ENCODE results near the gene PEX26. TPM values are rescaled to one million over a fixed set of nuclear protein-coding genes. Genes with fewer than 3 reads are reported as not detected.
"Not testable (repeated sequence)": the region's sequence is repeated elsewhere in the genome, so short reads cannot be mapped to it uniquely, and the experiment has no call there.

Gene PEX26
- total RNA-seq, 1 experiment from 2014 or later: 21.9 TPM

DNA sequence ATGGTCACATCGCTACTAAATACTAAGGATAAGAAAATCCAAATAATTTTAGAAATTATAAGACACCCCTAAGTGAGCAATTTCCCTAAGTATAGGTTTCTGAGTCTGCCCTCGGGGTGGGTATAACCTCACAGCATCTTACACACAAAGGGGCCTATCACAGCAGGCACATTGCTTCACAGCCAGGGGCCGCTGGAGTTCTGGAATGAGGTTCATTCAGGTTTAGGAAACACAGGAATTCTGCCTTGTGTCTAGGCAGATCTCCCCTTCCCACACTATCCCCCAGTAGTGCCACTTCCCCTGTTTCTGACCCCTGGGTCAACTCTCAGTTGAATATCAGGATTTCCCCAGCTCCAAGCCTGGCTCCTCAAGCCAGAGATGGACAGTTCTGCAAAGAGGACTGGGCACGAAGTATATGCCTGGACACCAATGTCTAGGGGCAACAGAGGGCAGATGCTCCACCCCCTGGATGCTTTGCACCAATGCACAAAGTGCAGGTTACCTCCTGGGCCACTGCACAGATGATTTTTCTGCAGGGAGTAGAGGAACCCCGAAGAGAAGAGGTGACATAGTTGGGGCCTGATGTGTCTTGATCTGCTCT, 44.3 kb downstream of the PEX26 start:
- intact Hi-C loops (cut with micrococcal nuclease; ENCODE audit: unreplicated experiment) (no loop called here), in situ Hi-C loops (cut with HindIII; ENCODE audit: low pct_unique_long_range_greater_than_20kb, low sequenced_read_pairs) (no loop called here)
- Histone ChIP-seq H3K4me1 (ENCODE audit: control insufficient read depth, insufficient read depth, low read length) (no peaks in the 10 kb centered on the region), H3K4me3 (ENCODE audit: low read depth in 2 of 2, low read length in 2 of 2) (no peak overlapping the region), H3K27me3 (ENCODE audit: control insufficient read depth, insufficient read depth, low read length) (no peaks in the 10 kb centered on the region), H3K9me3 (ENCODE audit: control insufficient read depth, insufficient read depth, low read depth, low read length) (no peaks in the 10 kb centered on the region), H3K27ac (ENCODE audit: low read length) (no peak overlapping the region), H3K36me3 (ENCODE audit: control insufficient read depth, insufficient read depth, low read length) (no peaks in the 10 kb centered on the region)
- POLR2A ChIA-PET: no interaction called here
- CTCF ChIA-PET: no interaction called here
- TF ChIP-seq, protein P1, sequence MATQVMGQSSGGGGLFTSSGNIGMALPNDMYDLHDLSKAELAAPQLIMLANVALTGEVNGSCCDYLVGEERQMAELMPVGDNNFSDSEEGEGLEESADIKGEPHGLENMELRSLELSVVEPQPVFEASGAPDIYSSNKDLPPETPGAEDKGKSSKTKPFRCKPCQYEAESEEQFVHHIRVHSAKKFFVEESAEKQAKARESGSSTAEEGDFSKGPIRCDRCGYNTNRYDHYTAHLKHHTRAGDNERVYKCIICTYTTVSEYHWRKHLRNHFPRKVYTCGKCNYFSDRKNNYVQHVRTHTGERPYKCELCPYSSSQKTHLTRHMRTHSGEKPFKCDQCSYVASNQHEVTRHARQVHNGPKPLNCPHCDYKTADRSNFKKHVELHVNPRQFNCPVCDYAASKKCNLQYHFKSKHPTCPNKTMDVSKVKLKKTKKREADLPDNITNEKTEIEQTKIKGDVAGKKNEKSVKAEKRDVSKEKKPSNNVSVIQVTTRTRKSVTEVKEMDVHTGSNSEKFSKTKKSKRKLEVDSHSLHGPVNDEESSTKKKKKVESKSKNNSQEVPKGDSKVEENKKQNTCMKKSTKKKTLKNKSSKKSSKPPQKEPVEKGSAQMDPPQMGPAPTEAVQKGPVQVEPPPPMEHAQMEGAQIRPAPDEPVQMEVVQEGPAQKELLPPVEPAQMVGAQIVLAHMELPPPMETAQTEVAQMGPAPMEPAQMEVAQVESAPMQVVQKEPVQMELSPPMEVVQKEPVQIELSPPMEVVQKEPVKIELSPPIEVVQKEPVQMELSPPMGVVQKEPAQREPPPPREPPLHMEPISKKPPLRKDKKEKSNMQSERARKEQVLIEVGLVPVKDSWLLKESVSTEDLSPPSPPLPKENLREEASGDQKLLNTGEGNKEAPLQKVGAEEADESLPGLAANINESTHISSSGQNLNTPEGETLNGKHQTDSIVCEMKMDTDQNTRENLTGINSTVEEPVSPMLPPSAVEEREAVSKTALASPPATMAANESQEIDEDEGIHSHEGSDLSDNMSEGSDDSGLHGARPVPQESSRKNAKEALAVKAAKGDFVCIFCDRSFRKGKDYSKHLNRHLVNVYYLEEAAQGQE (IDR thresholded peaks at IDR 0.05; ENCODE audit: insufficient read depth in 1 of 2, low read depth in 2 of 2, low read length in 1 of 2): no peak
- TF ChIP-seq, protein P2, sequence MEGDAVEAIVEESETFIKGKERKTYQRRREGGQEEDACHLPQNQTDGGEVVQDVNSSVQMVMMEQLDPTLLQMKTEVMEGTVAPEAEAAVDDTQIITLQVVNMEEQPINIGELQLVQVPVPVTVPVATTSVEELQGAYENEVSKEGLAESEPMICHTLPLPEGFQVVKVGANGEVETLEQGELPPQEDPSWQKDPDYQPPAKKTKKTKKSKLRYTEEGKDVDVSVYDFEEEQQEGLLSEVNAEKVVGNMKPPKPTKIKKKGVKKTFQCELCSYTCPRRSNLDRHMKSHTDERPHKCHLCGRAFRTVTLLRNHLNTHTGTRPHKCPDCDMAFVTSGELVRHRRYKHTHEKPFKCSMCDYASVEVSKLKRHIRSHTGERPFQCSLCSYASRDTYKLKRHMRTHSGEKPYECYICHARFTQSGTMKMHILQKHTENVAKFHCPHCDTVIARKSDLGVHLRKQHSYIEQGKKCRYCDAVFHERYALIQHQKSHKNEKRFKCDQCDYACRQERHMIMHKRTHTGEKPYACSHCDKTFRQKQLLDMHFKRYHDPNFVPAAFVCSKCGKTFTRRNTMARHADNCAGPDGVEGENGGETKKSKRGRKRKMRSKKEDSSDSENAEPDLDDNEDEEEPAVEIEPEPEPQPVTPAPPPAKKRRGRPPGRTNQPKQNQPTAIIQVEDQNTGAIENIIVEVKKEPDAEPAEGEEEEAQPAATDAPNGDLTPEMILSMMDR (IDR thresholded peaks at IDR 0.05): no peak
- TF ChIP-seq POLR2AphosphoS5 (IDR thresholded peaks at IDR 0.05; ENCODE audit: low read depth, low read length) (no peak), TCF7L2 (IDR thresholded peaks at IDR 0.05; ENCODE audit: low read depth, low read length) (no peak), SIN3A (IDR thresholded peaks at IDR 0.05; ENCODE audit: borderline replicate concordance, insufficient read depth, low read depth, low read length) (no peak)
- ATAC-seq: no peak
- DNase-seq (ENCODE audit: low read depth, low spot score): no peak
- no TSS peak for BruUV-seq (replicated peaks)

DNA sequence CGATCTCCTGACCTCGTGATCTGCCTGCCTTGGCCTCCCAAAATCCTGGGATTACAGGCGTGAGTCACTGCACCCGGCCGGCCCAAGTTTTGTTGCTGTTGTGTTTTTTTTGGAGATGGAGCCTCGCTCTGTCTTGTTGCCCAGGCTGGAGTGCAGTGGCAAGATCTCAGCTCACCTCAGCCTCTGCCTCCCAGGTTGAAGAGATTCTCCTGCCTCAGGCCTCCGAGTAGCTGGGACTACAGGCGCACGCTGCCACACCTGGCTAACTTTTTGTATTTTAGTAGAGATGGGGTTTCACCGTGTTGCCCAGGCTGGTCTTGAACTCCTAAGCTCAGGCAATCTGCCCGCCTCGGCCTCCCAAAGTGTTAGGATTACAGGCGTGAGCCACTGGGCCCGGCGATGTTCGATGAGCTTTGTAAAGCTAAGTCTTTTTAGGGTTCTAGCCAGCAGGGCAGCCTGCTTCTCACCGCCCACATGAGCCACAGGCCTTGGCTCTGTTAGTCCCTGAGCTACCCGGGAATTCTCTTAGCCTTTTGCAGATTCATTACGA, 45.8 kb downstream of the PEX26 start:
- intact Hi-C loops (cut with micrococcal nuclease; ENCODE audit: unreplicated experiment); H3K9me3 ChIP-seq (ENCODE audit: control insufficient read depth, insufficient read depth, low read depth, low read length); H3K4me3 ChIP-seq (ENCODE audit: low read depth in 2 of 2, low read length in 2 of 2); DNase-seq (ENCODE audit: low read depth, low spot score); BruUV-seq (replicated peaks); H3K36me3 ChIP-seq (ENCODE audit: control insufficient read depth, insufficient read depth, low read length); H3K27me3 ChIP-seq (ENCODE audit: control insufficient read depth, insufficient read depth, low read length); in situ Hi-C loops (cut with HindIII; ENCODE audit: low pct_unique_long_range_greater_than_20kb, low sequenced_read_pairs); H3K27ac ChIP-seq (ENCODE audit: low read length); ATAC-seq; H3K4me1 ChIP-seq (ENCODE audit: control insufficient read depth, insufficient read depth, low read length): not testable (repeated sequence)
- ChIA-PET CTCF (interaction anchor here (0.5 kb wide), 1 partner anchor 26 kb away, joined by 3 read pairs; the partner anchor contains the start of gene USP18), POLR2A (interaction anchor here (0.6 kb wide), 1 partner anchor 32 kb away, joined by 3 read pairs; no protein-coding TSS in a partner anchor)

DNA sequence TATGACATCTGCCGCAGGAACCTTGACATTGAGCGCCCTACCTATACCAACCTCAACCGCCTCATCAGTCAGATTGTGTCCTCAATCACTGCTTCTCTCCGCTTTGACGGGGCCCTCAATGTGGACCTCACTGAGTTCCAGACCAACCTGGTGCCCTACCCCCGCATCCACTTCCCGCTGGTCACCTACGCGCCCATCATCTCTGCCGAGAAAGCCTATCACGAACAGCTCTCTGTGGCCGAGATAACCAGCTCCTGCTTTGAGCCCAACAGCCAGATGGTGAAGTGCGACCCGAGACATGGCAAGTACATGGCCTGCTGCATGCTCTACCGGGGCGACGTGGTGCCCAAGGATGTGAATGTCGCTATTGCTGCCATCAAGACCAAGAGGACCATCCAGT, 48.8 kb downstream of the PEX26 start:
- Histone ChIP-seq H3K36me3 (ENCODE audit: control insufficient read depth, insufficient read depth, low read length) (no peaks in the 10 kb centered on the region), H3K4me1 (ENCODE audit: control insufficient read depth, insufficient read depth, low read length) (no peaks in the 10 kb centered on the region), H3K4me3 (ENCODE audit: low read depth in 2 of 2, low read length in 2 of 2) (no peak overlapping the region), H3K27me3 (ENCODE audit: control insufficient read depth, insufficient read depth, low read length) (no peaks in the 10 kb centered on the region), H3K9me3 (ENCODE audit: control insufficient read depth, insufficient read depth, low read depth, low read length) (no peaks in the 10 kb centered on the region), H3K27ac (ENCODE audit: low read length) (no peak overlapping the region)
- in situ Hi-C loops (cut with HindIII; ENCODE audit: low pct_unique_long_range_greater_than_20kb, low sequenced_read_pairs) (no loop called here), intact Hi-C loops (cut with micrococcal nuclease; ENCODE audit: unreplicated experiment) (no loop called here)
- no peak for DNase-seq (ENCODE audit: low read depth, low spot score)
- BruUV-seq (replicated peaks): no TSS peak
- ChIA-PET POLR2A (interaction anchor here (0.5 to 0.8 kb wide), 2 partner anchors 29 to 72 kb away, joined by 3 to 7 read pairs; no protein-coding TSS in a partner anchor), CTCF (interaction anchor here (0.6 kb wide), 1 partner anchor 71 kb away, joined by 3 read pairs; no protein-coding TSS in a partner anchor)
- no peak for ATAC-seq
- TF ChIP-seq SIN3A (IDR thresholded peaks at IDR 0.05; ENCODE audit: borderline replicate concordance, insufficient read depth, low read depth, low read length) (no peak), TCF7L2 (IDR thresholded peaks at IDR 0.05; ENCODE audit: low read depth, low read length) (no peak), POLR2AphosphoS5 (IDR thresholded peaks at IDR 0.05; ENCODE audit: low read depth, low read length) (no peak)
- TF ChIP-seq, protein P1 (IDR thresholded peaks at IDR 0.05; ENCODE audit: insufficient read depth in 1 of 2, low read depth in 2 of 2, low read length in 1 of 2): no peak
- TF ChIP-seq, protein P2 (IDR thresholded peaks at IDR 0.05): no peak
